SK-N-SH (cell line): ENCODE measurements around the gene XRN2. TPM values are rescaled to one million over a fixed set of nuclear protein-coding genes. Genes with fewer than 3 reads are reported as not detected.

Source experiments
- CTCF ChIA-PET: fragments of 300-600, 350-600 bp; formaldehyde crosslinking; extraction: SDS; loops from one replicate; lab custom pipeline; 2021; lab: Yijun Ruan, JAX
- POLR2A ChIA-PET: fragments of 350-600 bp; sonication (Branson Sonifier 250); formaldehyde crosslinking; extraction: SDS; loops from one replicate; lab custom pipeline; 2020; ENCODE audit warnings: antibody characterized with exemption, inconsistent platforms; lab: Yijun Ruan, JAX
- DNase-seq: peaks from one replicate; pipeline ENCODE4 v3.0.0; 2012
- H2AFZ ChIP-seq: fragments of 200-600 bp; sonication (generic); 2 replicates; pipeline ENCODE4 v1.8.1; 2016; ENCODE audit warnings: antibody characterized with exemption, mild to moderate bottlenecking, low read depth
- H3F3A ChIP-seq: fragments of 200-600 bp; sonication (generic); replicated peaks from 2 replicates; pipeline ENCODE3; 2016; ENCODE audit warnings: antibody characterized with exemption, mild to moderate bottlenecking; ENCODE audit not compliant: insufficient read depth
- H3K27ac ChIP-seq, 2 experiments: fragments of 200-500 bp in 1 of 2; fragments of 200-600 bp in 1 of 2; sonication (Bioruptor generic) in 1 of 2; sonication (generic), shearing (Covaris generic) in 1 of 2; 2 replicates each; pipeline versions ENCODE4 v1.5.1 to v1.6.1; 2014 to 2016; ENCODE audit warnings: low read depth in 2 of 2, inconsistent platforms in 1 of 2, low read length in 1 of 2, mild to moderate bottlenecking in 1 of 2, mixed read lengths in 1 of 2
- H3K27me3 ChIP-seq: fragments of 200-600 bp; sonication (generic), shearing (Covaris generic); 2 replicates; pipeline ENCODE4 v1.6.1; 2016; ENCODE audit warnings: mixed run types; ENCODE audit not compliant: insufficient read depth
- H3K36me3 ChIP-seq, 2 experiments: fragments of 200-500 bp in 1 of 2; fragments of 200-600 bp in 1 of 2; sonication (Bioruptor generic) in 1 of 2; sonication (generic) in 1 of 2; replicated peaks in 1 of 2; 2 replicates each; pipeline versions ENCODE3 to v1.5.1; 2014 to 2016; ENCODE audit warnings: low read length in 1 of 2, mild to moderate bottlenecking in 1 of 2; ENCODE audit not compliant: insufficient read depth in 2 of 2, control insufficient read depth in 1 of 2
- H3K4me1 ChIP-seq, 2 experiments: fragments of 200-500 bp in 1 of 2; fragments of 200-600 bp in 1 of 2; sonication (Bioruptor generic) in 1 of 2; sonication (generic), shearing (Covaris generic) in 1 of 2; 2 replicates each; pipeline versions ENCODE4 v1.5.1 to v1.6.1; 2014 to 2016; ENCODE audit warnings: low read depth in 1 of 2, low read length in 1 of 2, mixed run types in 1 of 2; ENCODE audit not compliant: insufficient read depth in 2 of 2, control insufficient read depth in 1 of 2
- H3K4me2 ChIP-seq: fragments of 200-600 bp; sonication (generic), shearing (Covaris generic); 2 replicates; pipeline ENCODE4 v1.6.1; 2017; ENCODE audit warnings: mixed run types
- H3K4me3 ChIP-seq, 2 experiments: fragments of 200-500 bp in 1 of 2; fragments of 200-600 bp in 1 of 2; sonication (Bioruptor generic) in 1 of 2; sonication (generic), shearing (Covaris generic) in 1 of 2; 2 replicates each; pipeline versions ENCODE4 v1.5.1 to v1.8.1; 2014 to 2016; ENCODE audit warnings: low read depth in 2 of 2, inconsistent platforms in 1 of 2, low read length in 1 of 2, mild to moderate bottlenecking in 1 of 2, mixed read lengths in 1 of 2, moderate library complexity in 1 of 2
- H3K79me2 ChIP-seq: fragments of 200-600 bp; sonication (generic); 2 replicates; pipeline ENCODE4 v1.8.1; 2017; ENCODE audit warnings: mild to moderate bottlenecking; ENCODE audit not compliant: insufficient read depth
- H3K9ac ChIP-seq: fragments of 200-600 bp; sonication (generic); 2 replicates; pipeline ENCODE4 v1.6.1; 2017; ENCODE audit warnings: mixed run types
- H3K9me2 ChIP-seq: fragments of 200-600 bp; sonication (generic); 2 replicates; pipeline ENCODE4 v1.6.1; 2017; ENCODE audit warnings: mixed run types
- H3K9me3 ChIP-seq: fragments of 200-600 bp; sonication (generic); 2 replicates; pipeline ENCODE4 v1.6.1; 2017; ENCODE audit warnings: mixed run types, mild to moderate bottlenecking, moderate library complexity
- H4K20me1 ChIP-seq: fragments of 200-600 bp; sonication (generic); 2 replicates; pipeline ENCODE4 v1.6.1; 2017; ENCODE audit warnings: mild to moderate bottlenecking, mixed run types; ENCODE audit not compliant: insufficient read depth
- ELF1 ChIP-seq: IDR thresholded peaks from 2 replicates; pipeline ENCODE4 v1.4.0; 2012
- EP300 ChIP-seq, 2 experiments: IDR thresholded peaks; 2 replicates each; pipeline versions ENCODE4 v1.4.0 to v1.6.1; 2012; ENCODE audit warnings: borderline replicate concordance in 1 of 2, low read depth in 1 of 2, low read length in 1 of 2
- EZH2phosphoT487 ChIP-seq: fragments of 200-600 bp; sonication (generic); IDR thresholded peaks from 2 replicates; pipeline ENCODE4 v1.6.1; 2017; ENCODE audit warnings: low read depth, mixed run types, mild to moderate bottlenecking, antibody characterized with exemption, moderate library complexity, borderline replicate concordance
- FOXJ3 ChIP-seq: sonication (generic); formaldehyde crosslinking; IDR thresholded peaks from 2 replicates; pipeline ENCODE4 v1.5.1; 2020; ENCODE audit warnings: mild to moderate bottlenecking, missing genetic modification reagents
- FOXM1 ChIP-seq: IDR thresholded peaks from 2 replicates; pipeline ENCODE4 v1.4.0; 2012; ENCODE audit warnings: low read depth, mild to moderate bottlenecking
- GABPA ChIP-seq: IDR thresholded peaks from 2 replicates; pipeline ENCODE4 v1.4.0; 2012; ENCODE audit warnings: low read depth, mild to moderate bottlenecking
- GATA2 ChIP-seq: sonication (generic); formaldehyde crosslinking; IDR thresholded peaks from 2 replicates; pipeline ENCODE4 v1.5.0; 2020; ENCODE audit warnings: mild to moderate bottlenecking, missing genetic modification reagents
- IRF3 ChIP-seq: fragments of 150-350 bp; IDR thresholded peaks from 2 replicates; pipeline ENCODE4 v1.6.1; 2016; ENCODE audit warnings: mild to moderate bottlenecking, low read depth, low read length
- JUND ChIP-seq: IDR thresholded peaks from 2 replicates; pipeline ENCODE4 v1.4.0; 2012
- MEF2A ChIP-seq: IDR thresholded peaks from 2 replicates; pipeline ENCODE4 v1.4.0; 2012; ENCODE audit warnings: low read depth, borderline replicate concordance
- MXI1 ChIP-seq: IDR thresholded peaks from 2 replicates; pipeline ENCODE4 v1.6.1; 2012; ENCODE audit warnings: mild to moderate bottlenecking, low read depth, low read length, improper control_type of control experiment
- NFIC ChIP-seq: IDR thresholded peaks from 2 replicates; pipeline ENCODE4 v1.4.0; 2012; ENCODE audit warnings: borderline replicate concordance
- PBX3 ChIP-seq: IDR thresholded peaks from 2 replicates; pipeline ENCODE4; 2012
- POLR2AphosphoS5 ChIP-seq: IDR thresholded peaks from 2 replicates; pipeline ENCODE4 v1.6.1; 2012; ENCODE audit warnings: low read depth, low read length
- RXRA ChIP-seq: IDR thresholded peaks from 2 replicates; pipeline ENCODE4 v1.4.0; 2012; ENCODE audit warnings: low read depth, mild to moderate bottlenecking, borderline replicate concordance
- SIN3A ChIP-seq: IDR thresholded peaks from 2 replicates; pipeline ENCODE4 v1.6.1; 2012; ENCODE audit warnings: low read depth, mild to moderate bottlenecking, low read length, moderate library complexity, borderline replicate concordance
- TAF1 ChIP-seq: IDR thresholded peaks from 2 replicates; pipeline ENCODE4 v1.6.1; 2012; ENCODE audit warnings: low read depth, mild to moderate bottlenecking, low read length, moderate library complexity, borderline replicate concordance
- TCF12 ChIP-seq: IDR thresholded peaks from 2 replicates; pipeline ENCODE4 v1.4.0; 2012
- TEAD4 ChIP-seq: IDR thresholded peaks from 2 replicates; pipeline ENCODE4 v1.4.0; 2012; ENCODE audit warnings: mild to moderate bottlenecking, borderline replicate concordance; ENCODE audit not compliant: insufficient read depth
- USF1 ChIP-seq: IDR thresholded peaks from 2 replicates; pipeline ENCODE4 v1.4.0; 2012; ENCODE audit warnings: low read depth, borderline replicate concordance
- USF2 ChIP-seq: fragments of 150-350 bp; IDR thresholded peaks from 2 replicates; pipeline ENCODE4 v1.6.1; 2017; ENCODE audit warnings: antibody characterized with exemption, low read length, low read depth, borderline replicate concordance
- ZBTB33 ChIP-seq: IDR thresholded peaks from 2 replicates; pipeline ENCODE4 v1.4.0; 2012; ENCODE audit warnings: low read depth, borderline replicate concordance
- WGBS: methylation state at CpG from one replicate; pipeline ENCODE4 v1.1.6; 2017; ENCODE audit warnings: low lambda C conversion rate; 5-methylcytosine and 5-hydroxymethylcytosine counted together
- polyA plus RNA-seq, 3 experiments: library from polyadenylated mRNA; depleted of rRNA; stranded (reverse); fragments of >200 nt; gene quantifications; 2 replicates each; pipeline ENCODE4 v1.2.3, GENCODE V29; 2012

XRN2 gene
- polyA plus RNA-seq, 1 of the 3 experiments (the other 2 are of a cell fraction), result 44.5 TPM

GRCh38 chr20:21360705-21361104, 57.6 kb downstream of the XRN2 start:
- Histone ChIP-seq H3K36me3 (peaks cover 76 to 79% of the 10 kb centered on the region in 2 experiments), H3K27me3 (no peaks in the 10 kb centered on the region)
- WGBS, result 71% methylated on average over 1 of the region's 1 CpG
- DNase-seq, result no peak
- no peak for TF ChIP-seq RXRA
- TF ChIP-seq USF2, result no peak
- no peak for TF ChIP-seq POLR2AphosphoS5
- no peak for TF ChIP-seq FOXJ3 (CRISPR knock-in tag)
- TF ChIP-seq GATA2 (CRISPR knock-in tag), result no peak
- TF ChIP-seq MEF2A, result no peak
- TF ChIP-seq EP300 (IDR thresholded peaks at IDR 0.05; ENCODE audit: borderline replicate concordance in 1 of 2, low read depth in 1 of 2, low read length in 1 of 2), result no peak
- TF ChIP-seq JUND, result no peak
- TF ChIP-seq ELF1, result no peak
- no peak for TF ChIP-seq TEAD4
- TF ChIP-seq GABPA, result no peak
- TF ChIP-seq NFIC, result no peak
- TF ChIP-seq PBX3, result no peak
- TF ChIP-seq, all 33 proteins: peak for 0
- H3F3A ChIP-seq, result no peaks in the 10 kb centered on the region
- no peak overlapping the region for H2AFZ ChIP-seq
- no peaks in the 10 kb centered on the region for H4K20me1 ChIP-seq
- ChIA-PET POLR2A (no interaction called here), CTCF (interaction anchor here (1.4 kb wide), 1 partner anchor 125 kb away, joined by 4 read pairs; no protein-coding TSS in a partner anchor)
- H3K4me2 ChIP-seq, result no peak overlapping the region
- peaks cover 0 to 5% of the 10 kb centered on the region in 2 experiments; a peak in 1 of 4 replicates for H3K4me1 ChIP-seq
- H3K4me3 ChIP-seq, result no peak overlapping the region
- no peak overlapping the region for H3K9ac ChIP-seq
- no peaks in the 10 kb centered on the region for H3K9me3 ChIP-seq
- H3K27ac ChIP-seq, result no peak overlapping the region
- peaks cover 7% of the 10 kb centered on the region; the same call in 1 of the 2 replicates for H3K79me2 ChIP-seq
- no peaks in the 10 kb centered on the region for H3K9me2 ChIP-seq

GRCh38 chr20:21361266-21361665, 58.1 kb downstream of the XRN2 start:
- no peak for DNase-seq
- Histone ChIP-seq H3K36me3 (peaks cover 73 to 74% of the 10 kb centered on the region in 2 experiments), H3K27me3 (no peaks in the 10 kb centered on the region), H3K9ac (no peak overlapping the region), H3K27ac (no peak overlapping the region), H4K20me1 (no peaks in the 10 kb centered on the region), H3K4me1 (peaks cover 0 to 5% of the 10 kb centered on the region in 2 experiments; a peak in 1 of 4 replicates), H3F3A (no peaks in the 10 kb centered on the region), H3K4me3 (no peak overlapping the region), H3K4me2 (no peak overlapping the region), H3K79me2 (peaks cover 7% of the 10 kb centered on the region; the same call in 1 of the 2 replicates), H3K9me3 (no peaks in the 10 kb centered on the region), H3K9me2 (no peaks in the 10 kb centered on the region), H2AFZ (no peak overlapping the region)
- ChIA-PET POLR2A (no interaction called here), CTCF (no interaction called here)
- 85% methylated on average over 2 of the region's 2 CpGs for WGBS
- TF ChIP-seq FOXM1 (no peak), EP300 (IDR thresholded peaks at IDR 0.05; ENCODE audit: borderline replicate concordance in 1 of 2, low read depth in 1 of 2, low read length in 1 of 2) (no peak), TAF1 (no peak), MXI1 (no peak), EZH2phosphoT487 (no peak), IRF3 (no peak), FOXJ3 (CRISPR knock-in tag) (no peak), GABPA (no peak), ELF1 (no peak), SIN3A (no peak), ZBTB33 (no peak), TCF12 (no peak), USF1 (no peak), USF2 (no peak)
